NCI-H2107 treated with DMSO at 0.1 percent for 48 hours (cell line): ENCODE measurements around the gene TMEM131.

Experiments used
- DNase-seq: peaks from one replicate; lab custom pipeline; 2025; ENCODE audit not compliant: unreplicated experiment; lab: John Stamatoyannopoulos, UW

Gene TMEM131

DNA sequence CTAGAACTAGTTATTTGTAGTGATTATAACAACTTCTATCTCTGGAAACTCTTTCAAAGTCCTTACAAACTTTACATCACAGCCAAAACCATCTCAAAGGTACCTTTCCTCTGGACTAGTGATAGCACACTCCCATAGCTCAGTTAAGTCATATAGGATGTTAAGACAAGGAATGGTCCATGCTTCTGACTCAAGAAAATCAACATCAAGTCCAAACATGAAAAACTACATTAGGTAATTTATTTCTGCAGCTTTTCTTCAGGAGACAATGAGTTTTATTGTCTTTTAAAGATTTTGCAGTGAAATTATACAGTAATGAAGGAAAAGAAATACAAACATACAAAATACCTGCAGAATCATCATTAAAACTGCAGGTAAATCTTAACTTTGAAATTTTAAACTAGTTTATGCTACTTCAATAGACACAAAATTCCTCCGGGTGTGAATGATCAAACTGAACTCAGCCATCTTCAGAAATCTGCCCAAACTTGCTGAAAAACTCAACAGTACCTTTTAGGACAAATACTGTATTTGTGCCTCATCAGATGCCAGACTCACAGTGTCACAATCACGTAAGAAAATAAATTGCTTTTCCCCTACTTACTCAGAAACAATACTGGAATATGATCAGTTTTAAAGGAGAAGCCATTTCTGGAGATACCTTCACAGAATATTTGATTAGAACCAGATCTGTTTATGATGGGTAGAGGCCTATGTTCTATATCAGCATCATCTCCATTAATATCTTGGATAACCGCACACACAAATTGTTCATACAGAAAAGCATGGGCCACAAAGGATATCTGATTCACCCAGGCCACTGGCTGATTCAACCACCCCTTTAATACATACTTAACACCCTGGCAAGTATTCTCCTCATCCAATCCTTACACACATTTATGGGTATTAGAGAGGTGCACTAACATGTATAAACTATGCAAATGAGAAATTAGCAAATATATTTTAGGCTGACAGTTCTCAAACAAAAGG lies 2.6 kb downstream of the TMEM131 start:
- DNase-seq: no peak

DNA sequence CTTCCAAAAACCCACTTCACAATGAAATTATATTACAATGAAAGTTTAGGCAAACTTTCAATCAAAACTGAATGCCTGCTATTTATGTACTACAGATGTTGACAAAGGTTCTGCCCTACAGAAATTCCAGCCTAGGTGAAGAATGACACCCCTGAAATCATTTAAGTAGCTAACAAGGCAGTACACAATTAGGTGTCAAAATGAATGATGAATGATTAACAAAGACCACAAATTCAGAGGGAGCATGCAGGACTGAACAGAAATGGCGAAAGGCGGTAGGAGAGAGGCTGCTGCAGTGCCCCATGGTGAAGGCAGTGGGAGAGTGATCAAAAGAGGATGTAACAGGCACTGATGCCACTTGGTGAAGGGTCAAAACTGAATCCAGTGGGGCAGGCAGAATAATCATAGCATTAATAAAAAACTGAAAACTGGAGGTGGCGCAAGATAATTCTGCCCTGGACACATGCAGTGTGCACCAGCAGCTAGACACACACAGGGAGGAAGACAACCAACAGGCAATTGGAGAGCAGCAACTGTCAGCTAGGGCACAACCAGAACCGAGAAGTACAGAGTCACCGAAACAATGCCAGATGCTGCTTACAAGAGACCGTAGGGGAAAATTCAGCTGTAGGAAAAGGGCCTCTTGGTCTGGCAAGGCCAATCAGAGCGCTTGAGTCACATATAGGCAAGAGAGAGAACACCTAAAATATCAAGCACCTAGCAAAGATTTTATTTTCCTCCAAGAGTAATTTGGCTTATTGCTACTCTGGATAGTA lies 4.5 kb downstream of the TMEM131 start:
- no peak for DNase-seq

DNA sequence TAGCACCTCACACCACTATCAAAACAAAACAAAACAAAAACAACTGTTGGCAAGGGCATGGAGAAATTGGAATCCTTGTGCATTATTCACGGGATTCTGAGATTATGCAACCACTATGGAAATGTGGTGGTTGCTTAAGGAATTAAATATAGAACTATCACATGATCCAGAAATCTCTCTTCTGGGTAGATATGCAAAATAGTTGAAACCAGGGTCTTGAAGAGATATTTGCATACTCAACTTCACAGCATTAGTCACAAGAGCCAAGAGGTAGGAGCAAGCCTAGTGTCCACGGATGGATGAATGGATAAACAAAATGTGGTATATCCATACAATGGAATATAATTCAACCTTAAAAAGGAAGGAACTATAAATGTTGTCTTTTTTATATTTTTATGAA lies 7.0 kb downstream of the TMEM131 start:
- no peak for DNase-seq

DNA sequence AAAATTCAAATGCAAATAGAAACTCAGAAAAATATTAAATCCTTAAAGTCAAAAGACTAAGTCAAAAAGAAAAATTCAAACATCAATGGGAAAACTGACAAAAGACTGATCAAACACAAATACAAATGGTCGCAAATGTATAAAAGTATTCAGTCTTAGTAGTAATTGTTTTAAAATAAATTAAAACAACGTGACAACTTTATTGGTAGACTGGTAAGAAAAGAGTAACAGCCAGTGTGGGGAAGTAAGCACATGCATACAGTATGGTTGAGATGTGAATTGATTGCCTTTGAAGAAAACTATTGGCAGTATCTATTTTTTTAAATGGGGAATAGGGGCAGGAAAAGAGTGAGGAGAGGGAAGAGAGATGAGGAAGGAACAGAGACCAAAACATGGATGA lies 9.8 kb downstream of the TMEM131 start:
- no peak for DNase-seq

DNA sequence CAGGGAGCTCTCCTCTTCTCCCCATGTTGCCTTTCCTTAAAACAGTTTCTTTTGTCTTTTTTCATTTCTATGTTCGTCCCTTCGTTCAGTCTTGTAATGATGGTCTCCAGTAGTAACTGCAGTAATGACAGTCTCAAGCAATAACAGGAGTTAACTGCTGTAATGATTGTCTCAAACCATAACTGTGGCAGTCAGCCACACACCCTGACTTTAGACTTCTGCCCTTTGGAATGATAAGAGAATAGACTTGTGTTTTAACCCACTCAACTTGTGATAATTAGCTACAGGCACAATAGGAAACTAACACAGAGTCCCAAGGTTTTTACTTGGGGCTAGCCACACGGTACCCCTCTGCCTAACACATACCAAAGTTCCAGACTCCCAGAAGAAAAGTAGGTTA lies 12.1 kb downstream of the TMEM131 start:
- no peak for DNase-seq

DNA sequence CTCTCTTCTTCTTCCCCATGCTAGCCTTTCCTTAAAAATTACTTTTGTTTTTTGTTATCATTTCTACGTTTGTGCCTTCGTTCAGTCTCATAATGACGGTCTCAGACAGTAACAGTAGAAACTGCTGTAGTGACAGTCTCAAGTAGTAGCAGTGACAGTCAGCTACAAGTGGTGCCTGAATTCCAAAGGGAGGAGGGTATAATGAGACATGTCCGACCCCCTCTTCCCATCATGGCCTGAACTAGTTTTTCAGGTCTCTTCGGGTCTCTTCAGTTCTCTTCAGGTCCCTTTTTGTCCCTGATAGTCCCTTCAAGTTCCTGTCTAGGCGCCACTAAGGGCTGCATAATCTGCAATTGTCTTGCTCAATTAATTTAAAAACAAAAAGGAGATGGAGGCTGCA lies 12.6 kb downstream of the TMEM131 start:
- no peak for DNase-seq

DNA sequence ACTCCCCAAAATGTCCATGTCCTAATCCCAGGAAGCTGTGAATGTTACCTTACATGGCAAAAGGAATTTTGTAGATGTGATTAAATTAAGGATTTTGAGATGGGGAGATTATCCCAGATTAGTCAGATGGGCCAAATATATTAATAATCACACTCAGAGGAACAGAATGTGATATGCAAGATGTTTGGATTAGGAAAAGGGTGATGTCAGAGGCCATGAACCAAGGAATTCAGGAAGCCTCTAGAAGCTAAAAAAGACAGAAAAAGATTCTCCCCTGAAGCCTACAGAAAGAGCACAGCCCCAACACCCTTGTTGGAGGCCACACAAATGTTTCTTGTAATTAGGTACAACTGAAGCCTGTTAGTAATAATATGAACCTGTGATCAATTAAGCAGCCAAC lies 13.1 kb downstream of the TMEM131 start:
- no peak for DNase-seq

DNA sequence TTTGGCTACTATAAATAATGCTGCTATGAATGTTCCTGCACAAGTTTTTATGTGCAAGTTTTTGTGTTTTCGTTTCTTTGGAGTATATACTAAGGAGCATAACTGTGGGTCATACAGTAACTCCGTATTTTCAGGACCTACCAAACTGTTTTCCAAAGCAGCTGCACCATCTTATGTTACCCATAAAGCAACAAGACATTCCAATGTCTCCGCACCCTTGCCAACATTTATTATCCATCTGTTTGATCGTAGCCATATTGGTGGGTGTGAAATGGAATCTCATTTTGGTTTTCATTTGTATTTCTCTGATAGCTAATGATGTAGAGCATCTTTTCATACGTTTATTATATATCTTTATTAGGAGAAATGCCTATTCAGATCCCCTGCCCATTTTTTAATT lies 13.8 kb downstream of the TMEM131 start:
- no peak for DNase-seq

DNA sequence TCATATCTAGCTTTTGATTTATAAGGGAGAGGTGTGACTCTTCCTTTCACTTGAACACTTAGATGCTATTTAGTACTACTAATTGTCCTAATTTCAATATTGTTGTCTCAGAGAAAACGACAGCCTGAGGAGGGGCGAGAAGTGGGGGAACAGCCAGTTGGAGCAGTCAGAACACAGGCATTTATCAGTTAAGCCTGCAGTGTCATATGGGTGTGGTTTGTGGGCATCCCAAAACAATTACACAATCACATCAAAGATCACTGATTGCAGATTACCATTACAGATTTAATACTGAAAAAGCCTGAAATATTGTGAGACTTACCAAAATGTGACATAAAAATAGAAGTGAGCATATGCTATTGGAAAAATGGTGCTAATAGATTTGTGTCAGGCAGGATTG lies 15.8 kb downstream of the TMEM131 start:
- DNase-seq: no peak

DNA sequence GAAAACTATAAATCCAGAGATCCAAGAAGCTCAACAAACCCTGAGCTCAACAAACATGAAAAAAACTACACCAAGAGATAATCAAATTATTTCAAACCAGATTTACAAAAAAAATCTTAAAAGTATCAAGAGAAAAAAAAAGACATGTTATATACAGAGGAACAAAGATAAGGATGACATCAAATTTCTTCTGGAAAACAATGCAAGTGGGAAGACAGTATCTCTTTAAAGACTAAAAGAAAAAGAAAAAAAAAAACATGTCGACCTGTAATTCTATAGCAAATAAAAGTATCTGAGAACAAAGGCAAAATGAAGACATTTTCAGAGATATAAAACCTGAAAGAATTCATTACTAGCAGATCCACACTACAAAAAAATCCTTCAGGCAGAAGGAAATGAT lies 21.3 kb downstream of the TMEM131 start:
- no peak for DNase-seq

DNA sequence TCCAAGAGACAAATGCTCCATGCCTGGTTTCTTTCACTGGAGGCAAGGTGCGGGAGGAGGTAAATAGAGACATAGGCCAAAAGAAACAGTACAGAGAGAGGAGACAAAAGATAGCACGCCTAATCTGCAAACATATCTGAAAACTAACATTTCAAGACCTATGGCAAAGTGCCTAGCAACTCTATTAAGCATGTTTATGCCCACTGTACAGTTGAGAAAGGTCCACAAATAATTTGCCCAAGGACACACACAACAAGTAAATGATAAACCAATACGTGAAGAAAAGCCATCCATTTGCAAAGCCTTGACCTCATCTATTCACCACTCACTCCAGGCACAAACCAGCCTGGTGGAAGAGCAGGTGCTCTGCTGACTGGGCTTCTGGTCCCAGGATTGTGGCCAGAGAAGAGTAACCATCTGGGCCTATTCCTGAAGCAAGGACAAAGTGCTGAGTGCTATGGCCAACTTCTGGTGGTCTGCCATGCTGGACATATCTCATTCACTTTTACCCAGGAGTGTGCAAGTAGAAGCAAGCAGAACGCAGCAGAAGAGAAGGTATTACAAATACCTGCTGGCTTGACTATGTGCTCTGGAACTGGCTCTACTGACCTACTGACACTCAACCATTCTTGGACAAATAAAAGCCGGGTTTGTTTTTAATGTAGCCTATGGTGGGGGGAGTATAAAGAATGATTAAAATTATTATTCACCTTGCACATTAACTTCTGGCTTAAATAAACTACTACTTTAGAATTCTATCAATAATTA lies 25.3 kb downstream of the TMEM131 start:
- no peak for DNase-seq

DNA sequence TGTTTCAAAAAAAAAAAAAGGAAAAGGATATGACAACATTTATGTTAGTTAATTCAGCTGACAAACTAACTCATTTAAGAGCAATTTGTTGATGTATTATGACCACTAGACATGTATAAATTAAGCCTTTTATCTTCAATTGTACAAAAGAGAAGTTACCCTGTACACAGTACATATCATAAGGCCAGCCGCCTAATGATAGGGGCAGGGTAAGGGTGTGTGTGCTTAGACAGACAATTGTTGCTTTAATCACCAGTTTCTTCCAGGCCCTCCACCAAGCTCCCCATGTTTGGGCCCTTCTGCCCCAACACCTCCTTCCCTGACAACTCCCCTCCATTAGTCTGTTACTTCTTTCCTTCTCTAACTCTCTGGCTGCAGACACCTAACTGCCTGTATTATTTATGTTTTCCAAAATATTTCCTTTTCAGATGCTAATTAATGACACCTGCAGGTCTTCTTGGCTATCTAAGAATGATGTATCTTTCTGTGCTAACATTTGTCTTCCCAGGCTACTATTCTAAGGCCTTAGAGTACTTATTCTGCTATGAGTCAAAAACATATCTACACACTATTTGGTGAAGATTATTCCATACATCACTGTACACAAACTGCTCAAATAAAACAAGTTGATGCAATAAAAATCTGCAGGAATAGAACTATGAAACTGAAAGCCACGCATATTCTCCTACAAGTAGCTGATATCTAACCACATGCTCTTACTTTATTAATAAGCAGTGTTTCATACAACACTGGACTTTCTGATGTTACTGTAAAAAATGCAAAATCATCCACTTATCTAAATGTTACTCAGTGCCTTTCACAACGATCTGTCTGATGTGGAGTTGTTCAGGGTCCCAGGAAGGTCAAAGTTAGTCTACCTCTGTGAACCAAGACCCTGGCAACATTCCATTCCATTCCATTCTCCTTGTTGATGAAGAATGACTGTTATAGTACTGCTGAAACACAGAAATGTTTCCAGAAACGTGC lies 26.4 kb downstream of the TMEM131 start:
- DNase-seq: no peak

DNA sequence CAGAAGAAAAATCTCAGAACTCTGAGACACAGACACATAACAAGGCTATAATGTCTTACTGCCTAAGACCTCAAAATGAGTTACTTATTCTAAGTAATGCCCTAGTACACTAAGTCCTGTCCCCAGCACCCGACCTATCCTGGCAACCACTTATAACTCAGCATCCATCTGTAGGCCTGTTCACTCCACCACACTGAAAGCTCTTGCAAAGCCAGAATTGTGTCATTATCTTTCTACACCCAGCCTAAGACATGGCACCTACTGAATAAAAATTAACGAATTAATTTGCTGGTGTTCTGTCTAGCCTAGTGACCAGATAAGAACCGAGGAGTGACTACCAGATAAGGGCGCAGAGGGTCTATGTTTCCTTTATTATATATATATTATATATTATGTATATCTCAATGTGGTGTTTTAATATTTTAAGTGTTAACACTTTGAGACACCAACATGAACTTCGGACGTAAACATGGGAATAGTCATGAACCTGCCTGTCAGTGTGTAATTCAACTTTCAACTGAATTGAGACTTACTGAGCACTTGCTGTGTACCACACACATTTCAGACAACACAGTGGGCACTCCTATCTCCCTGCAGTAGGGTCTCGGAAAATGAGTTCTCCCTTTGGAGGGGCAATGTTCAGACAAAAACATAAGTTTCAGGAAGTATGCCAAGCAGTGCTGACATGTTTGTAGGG lies 27.7 kb downstream of the TMEM131 start:
- no peak for DNase-seq

DNA sequence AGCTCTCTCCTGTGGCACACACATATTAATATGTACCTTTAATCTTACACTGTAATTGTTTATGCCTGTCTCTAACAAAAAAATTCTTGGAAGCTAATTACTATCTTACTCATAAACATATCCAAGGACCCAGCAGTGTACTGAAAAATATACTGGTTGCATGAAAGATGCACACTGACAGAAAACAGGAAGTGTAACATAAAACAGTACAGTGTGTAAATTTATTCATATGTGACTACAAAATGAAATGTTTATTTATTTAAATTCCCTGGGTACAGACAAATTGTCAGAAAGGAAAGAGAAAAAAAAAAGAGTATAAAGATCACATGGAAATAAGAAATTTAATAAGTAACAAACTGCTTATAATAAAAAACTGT lies 28.5 kb downstream of the TMEM131 start:
- DNase-seq: no peak

DNA sequence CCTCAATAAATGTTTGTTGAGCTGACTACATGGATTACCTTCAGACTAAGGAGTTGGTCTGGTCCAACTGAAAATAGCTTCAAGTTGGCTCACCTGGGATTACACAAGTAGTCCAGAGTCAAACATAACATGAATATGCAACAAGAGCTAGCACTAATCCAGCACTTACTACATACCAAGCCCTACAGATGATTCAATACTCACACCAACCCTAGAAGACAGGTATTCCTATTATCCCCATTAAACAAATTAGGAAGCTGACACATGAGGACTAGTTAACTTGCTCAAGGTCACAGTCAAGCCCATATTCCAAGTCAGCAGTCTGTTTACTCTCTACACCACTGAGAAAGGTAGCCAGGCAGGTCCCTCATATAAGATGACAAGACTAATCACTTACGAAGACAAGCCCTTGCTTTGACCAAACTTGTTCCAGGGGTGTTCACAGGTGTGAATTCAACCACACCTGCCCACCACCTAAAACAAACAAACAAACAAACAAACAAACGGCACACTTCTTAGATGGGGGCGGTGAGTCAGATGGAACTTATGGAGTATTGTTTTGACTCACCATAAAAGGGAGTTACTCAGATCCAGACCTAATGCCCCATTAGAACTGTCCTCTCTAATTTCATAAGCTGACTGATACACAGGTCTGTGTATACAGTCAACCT lies 29.1 kb downstream of the TMEM131 start:
- no peak for DNase-seq

DNA sequence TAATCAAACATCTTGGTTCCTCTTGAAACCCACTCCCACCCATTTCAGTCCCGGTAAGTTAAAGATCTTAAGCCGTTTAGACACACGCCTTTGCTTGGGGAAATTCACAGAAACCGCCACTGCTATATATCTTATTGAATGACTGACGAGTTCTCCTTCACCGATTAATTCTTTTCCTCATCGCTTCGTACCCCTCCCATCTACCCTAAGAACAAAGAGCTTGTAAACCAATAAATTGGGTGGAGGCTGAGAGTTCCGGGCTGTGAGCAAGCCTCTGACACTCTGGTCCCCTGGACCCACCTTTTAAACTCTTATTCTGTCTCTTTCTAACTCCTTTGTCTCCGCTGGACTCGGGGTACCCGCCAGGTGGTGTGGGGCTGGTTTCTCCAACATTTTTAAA lies 30.6 kb downstream of the TMEM131 start:
- no peak for DNase-seq

DNA sequence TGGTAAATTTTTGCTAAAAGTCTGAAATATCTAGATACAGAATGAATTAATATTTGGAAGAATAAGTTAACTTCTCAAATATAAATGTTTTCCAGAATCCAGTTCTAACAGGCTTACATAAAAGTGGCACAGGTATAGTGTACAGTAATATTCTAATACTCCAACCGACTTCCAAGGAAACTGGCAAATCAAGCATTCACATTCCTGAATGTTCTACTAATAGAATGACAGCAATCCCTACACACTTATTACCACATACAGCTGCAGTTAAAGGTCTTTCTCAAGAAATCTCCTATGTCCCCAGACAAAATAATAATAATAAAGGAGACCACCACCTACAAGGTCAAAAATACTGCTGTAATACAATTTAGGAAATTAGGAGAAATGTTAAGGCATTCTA lies 31.9 kb downstream of the TMEM131 start:
- no peak for DNase-seq

DNA sequence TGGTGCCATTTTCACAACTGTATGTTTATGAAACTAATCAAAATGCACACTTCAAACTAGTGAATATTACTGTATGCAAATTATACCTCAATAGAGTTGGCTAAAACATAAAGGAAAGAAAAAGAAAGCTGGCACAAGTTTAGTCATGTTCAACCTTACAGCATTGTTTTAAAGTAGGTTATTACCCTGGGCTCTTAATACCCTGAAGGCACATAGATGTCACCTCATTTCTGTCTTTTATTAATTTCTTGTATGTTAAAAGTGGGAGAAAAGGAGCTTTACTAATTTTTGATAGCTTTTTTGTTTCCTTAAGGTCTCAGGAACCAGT lies 32.7 kb downstream of the TMEM131 start:
- DNase-seq: no peak

DNA sequence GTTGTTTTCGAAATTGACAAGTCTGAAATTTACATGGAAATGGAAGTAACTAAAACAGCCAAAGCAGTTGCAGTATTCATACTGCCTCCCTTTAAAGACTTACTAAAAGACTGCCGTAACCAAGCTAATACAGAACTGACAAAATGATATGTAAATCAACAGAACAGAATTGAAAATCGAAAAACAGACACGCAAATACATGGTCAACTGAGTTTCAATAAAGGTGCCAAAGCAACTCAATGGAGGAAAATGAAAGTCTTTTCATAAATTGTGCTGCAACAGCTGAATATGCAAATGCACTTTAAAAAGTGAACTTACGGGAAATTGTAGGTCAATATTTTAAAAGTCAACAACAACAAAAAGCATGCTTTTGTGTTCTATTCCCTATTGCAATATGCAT lies 34.2 kb downstream of the TMEM131 start:
- DNase-seq: no peak
